T-helper 2 cell treated with Interferon-gamma antibody and Interleukin-4, amounts not matched to agents 5 μg/mL and 100 μg/mL, for 36 hours (primary cell): ENCODE measurements around the gene QKI.
"Not testable (repeated sequence)": the region's sequence is repeated elsewhere in the genome, so short reads cannot be mapped to it uniquely, and the experiment has no call there.

ENCODE experiments used
- DNase-seq: peaks from one replicate; pipeline ENCODE4 v3.0.0; 2021; ENCODE audit warnings: low spot score
- H3K27ac Mint-ChIP-seq: one replicate; pipeline ENCODE4 v1.8.0; 2021; ENCODE audit warnings: mild to moderate bottlenecking, mixed read lengths
- H3K27me3 Mint-ChIP-seq: one replicate; pipeline ENCODE4 v1.8.0; 2021; ENCODE audit warnings: low read depth, mixed read lengths
- H3K36me3 Mint-ChIP-seq: one replicate; pipeline ENCODE4 v1.8.0; 2021; ENCODE audit warnings: low read depth, mixed read lengths
- H3K4me1 Mint-ChIP-seq: one replicate; pipeline ENCODE4 v1.8.0; 2021; ENCODE audit warnings: low read depth, mixed read lengths
- H3K4me3 Mint-ChIP-seq: one replicate; pipeline ENCODE4 v1.8.0; 2022; ENCODE audit warnings: mild to moderate bottlenecking, moderate library complexity, mixed read lengths
- H3K9me3 Mint-ChIP-seq: one replicate; pipeline ENCODE4 v1.8.0; 2021; ENCODE audit warnings: mixed read lengths

The QKI gene

DNA sequence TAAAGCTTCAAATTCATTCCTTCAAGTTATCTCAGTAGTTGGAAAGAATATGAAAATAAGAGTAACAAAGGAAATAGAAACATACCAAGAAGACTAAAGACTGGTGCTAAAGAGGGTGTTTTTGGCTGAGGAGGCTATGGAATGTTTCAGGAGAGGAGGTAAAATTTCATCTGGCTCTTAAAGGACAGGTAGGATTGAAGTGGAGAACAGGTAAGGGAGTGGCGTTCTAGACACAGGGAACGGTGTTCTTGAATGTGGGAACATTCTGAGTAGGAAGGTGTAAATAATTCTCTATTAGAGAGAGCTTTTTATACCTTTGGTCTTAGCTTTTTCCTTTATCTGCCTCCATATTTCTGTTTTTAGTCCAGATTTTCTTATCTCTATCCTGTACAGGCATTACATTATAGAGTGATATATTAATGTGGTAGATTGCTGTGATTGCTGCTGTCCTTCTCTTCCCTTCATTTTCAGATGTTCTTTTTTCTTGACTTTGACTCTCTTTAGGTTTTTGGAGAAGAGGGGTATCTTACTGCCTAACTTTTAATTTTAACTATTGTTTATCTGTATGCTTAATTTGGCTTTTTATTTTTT, 15.4 kb downstream of the QKI start:
- H3K4me1 Mint-ChIP-seq: peaks cover 12% of the 10 kb centered on the region
- H3K27me3 Mint-ChIP-seq: no peaks in the 10 kb centered on the region
- H3K27ac Mint-ChIP-seq: no peak overlapping the region
- H3K9me3 Mint-ChIP-seq: no peaks in the 10 kb centered on the region
- H3K4me3 Mint-ChIP-seq: no peak overlapping the region
- DNase-seq: no peak
- H3K36me3 Mint-ChIP-seq: no peaks in the 10 kb centered on the region

DNA sequence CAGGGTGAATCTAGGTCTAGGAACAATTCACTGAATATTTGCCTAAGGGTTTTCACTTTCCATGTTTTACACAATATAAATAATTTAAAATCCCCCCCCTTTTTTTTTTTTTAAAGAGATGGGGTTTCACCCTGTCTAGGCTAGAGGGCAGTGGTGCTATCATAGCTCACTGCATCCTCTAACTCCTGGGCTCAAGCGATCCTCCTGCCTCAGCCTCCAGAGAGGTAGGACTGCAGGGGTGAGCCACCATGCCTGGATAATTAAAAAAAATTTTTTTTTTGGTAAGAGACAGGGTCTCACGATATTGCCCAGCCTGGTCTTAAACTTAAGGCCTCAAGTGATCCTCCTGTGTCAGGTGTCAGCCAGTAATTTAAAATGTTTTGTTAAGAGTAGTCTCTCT, 17.8 kb downstream of the QKI start:
- Mint-ChIP-seq H3K27ac (no peak overlapping the region), H3K36me3 (no peaks in the 10 kb centered on the region), H3K4me1 (peaks cover 9% of the 10 kb centered on the region), H3K9me3 (no peaks in the 10 kb centered on the region), H3K27me3 (no peaks in the 10 kb centered on the region), H3K4me3 (no peak overlapping the region)
- no peak for DNase-seq

DNA sequence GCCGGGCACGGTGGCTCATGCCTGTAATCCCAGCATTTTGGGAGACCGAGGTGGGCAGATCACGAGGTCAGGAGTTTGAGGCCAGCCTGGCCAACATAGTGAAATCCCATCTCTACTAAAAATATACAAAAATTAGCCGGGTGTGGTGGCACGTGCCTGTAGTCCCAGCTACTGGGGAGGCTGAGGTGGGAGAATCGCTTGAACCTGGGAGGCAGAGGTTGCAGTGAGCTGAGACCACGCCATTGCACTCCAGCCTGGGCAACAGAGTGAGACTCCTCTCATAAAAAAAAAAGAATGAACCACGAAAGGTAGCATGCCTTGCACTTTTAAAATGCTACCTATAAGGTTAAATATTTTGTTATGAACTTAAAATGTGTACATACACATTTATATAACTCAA, 19.0 kb downstream of the QKI start:
- DNase-seq, H3K27ac Mint-ChIP-seq, H3K27me3 Mint-ChIP-seq, H3K9me3 Mint-ChIP-seq, H3K4me3 Mint-ChIP-seq, H3K4me1 Mint-ChIP-seq, H3K36me3 Mint-ChIP-seq: not testable (repeated sequence)

DNA sequence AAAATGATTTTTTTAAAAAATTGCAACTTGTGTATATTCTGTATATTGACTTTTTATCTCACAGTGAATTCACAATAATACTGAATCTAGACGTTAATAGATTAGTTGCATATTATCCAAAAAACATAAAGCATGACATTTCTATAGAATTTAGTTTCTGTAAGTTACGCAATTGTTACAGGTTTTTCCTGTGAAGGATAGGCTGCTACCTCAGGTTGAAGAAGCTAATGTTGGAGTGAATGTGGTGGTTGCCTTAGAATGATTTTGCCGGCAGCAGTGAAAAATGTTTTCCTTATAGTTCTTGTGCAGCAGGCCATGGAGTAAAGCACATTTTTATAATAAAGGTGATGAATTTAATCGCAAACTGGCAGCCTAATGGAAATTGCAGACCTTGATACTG, 20.5 kb downstream of the QKI start:
- Mint-ChIP-seq H3K36me3 (peaks cover 3% of the 10 kb centered on the region), H3K9me3 (no peaks in the 10 kb centered on the region), H3K4me1 (peaks cover 11% of the 10 kb centered on the region)

DNA sequence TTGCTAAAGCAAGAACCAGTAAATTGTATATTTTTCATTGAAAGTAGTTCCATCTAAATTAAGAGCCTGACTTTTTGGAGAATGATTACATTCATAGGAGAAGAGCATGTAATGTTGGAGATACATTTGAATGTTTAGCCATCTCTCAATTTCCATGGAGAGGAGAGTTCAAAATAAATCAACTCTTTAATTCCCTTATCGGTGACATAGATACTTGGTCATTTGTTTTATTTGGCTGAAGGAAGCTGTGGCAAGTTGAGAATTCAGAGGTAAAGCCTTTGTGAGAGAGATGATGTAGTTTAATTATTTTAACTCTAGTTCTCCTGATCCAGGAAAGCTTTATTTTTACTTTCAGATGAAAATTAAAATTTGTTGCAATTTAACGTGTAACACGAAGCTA, 22.3 kb downstream of the QKI start:
- Mint-ChIP-seq H3K9me3 (no peaks in the 10 kb centered on the region), H3K27me3 (no peaks in the 10 kb centered on the region), H3K27ac (no peak overlapping the region)

More for the DNA sequence above, 20.5 kb downstream of the QKI start:
- Mint-ChIP-seq H3K4me3 (no peak overlapping the region), H3K27me3 (no peaks in the 10 kb centered on the region), H3K27ac (no peak overlapping the region)
- DNase-seq: no peak

DNA sequence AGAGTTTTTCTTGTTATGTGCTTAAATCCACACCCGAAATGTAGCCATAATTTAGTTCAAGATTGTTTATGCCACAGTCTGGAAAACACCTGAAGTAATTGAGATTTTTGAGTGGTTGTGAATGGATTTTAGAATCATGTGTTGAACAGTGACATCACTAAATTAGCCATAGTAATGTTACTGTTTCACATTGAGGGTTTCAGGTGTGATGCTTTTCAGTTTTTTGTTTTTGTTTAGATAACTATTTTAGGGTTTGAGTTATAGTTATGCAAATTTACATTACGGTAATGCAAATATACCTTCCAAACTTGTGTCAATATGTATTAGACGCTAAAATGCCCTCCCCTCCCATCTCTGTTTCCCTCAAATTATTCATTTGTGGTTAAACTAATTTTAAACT, 22.9 kb downstream of the QKI start:
- Mint-ChIP-seq H3K27me3 (no peaks in the 10 kb centered on the region), H3K27ac (no peak overlapping the region), H3K4me3 (no peak overlapping the region), H3K36me3 (peaks cover 4% of the 10 kb centered on the region), H3K9me3 (no peaks in the 10 kb centered on the region), H3K4me1 (peaks cover 16% of the 10 kb centered on the region)
- no peak for DNase-seq

More for the DNA sequence above, 22.3 kb downstream of the QKI start:
- Mint-ChIP-seq H3K4me1 (peaks cover 13% of the 10 kb centered on the region), H3K36me3 (peaks cover 4% of the 10 kb centered on the region), H3K4me3 (no peak overlapping the region)
- no peak for DNase-seq

DNA sequence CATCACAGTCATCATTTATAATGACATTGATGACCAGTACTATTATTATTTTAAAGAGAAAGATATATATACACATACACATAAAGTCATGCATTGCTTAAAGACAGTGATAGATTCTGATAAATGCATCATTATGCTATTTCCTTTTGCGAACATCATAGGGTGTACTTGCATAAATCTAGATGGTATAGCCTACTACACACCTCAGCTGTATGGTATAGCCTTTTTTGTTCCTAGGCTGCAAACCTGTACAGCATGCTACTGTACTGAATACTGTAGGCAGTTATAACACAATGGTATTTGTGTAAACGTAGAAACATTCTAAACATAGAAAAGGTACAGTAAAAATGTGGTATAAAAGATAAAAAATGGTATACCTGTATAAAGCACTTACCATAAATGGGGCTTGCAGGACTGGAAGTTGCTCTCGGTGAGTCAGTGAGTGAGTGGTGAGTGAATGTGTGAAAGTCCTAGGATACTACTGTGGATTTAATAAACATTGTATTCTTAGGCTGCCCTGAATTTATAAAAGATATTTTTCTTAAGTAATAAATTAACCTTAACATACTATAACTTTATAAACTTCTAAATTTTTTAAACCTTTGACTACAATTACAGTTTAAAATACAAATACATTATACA, 23.9 kb downstream of the QKI start:
- Mint-ChIP-seq H3K4me1 (peaks cover 14% of the 10 kb centered on the region), H3K27me3 (no peaks in the 10 kb centered on the region), H3K9me3 (no peaks in the 10 kb centered on the region), H3K36me3 (peaks cover 4% of the 10 kb centered on the region), H3K4me3 (no peak overlapping the region), H3K27ac (no peak overlapping the region)
- no peak for DNase-seq

DNA sequence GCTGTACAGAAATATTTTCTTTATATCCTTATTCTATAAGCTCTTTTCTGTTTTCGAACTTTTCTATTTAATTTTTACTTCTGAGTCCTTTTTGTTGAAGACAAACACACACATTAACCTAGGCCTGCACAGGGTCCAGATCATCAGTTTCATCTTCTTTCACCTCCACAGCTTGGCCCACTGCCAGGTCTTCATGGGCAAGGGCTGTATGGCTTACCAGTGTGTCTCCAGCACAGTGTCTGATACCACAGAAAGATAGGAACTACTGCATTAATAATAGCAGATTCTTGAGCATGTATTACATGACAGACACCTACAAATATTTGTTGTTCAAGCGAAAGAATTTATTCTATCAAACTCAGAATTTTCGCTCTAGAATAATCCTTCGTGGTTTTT, 24.4 kb downstream of the QKI start:
- no peaks in the 10 kb centered on the region for H3K27me3 Mint-ChIP-seq
- peaks cover 4% of the 10 kb centered on the region for H3K36me3 Mint-ChIP-seq
- DNase-seq: no peak
- no peaks in the 10 kb centered on the region for H3K9me3 Mint-ChIP-seq
- no peak overlapping the region for H3K27ac Mint-ChIP-seq
- peaks cover 12% of the 10 kb centered on the region for H3K4me1 Mint-ChIP-seq
- H3K4me3 Mint-ChIP-seq: no peak overlapping the region

DNA sequence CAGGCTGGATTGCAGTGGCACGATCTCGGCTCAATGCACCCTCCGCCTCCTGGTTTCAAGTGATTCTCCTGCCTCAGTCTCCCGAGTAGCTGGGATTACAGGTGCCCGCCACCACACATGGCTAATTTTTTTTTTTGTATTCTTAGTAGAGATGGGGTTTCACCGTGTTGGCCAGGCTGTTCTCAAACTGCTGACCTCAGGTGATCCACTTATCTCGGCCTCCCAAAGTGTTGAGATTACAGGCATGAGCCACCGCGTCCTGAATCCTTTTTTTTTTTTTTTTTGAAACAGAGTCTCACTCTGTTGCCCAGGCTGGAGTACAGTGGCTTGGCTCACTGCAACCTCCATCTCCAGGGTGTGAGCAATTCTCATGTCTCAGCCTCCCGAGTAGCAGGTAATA, 24.9 kb downstream of the QKI start:
- not testable (repeated sequence) for H3K36me3 Mint-ChIP-seq, DNase-seq, H3K9me3 Mint-ChIP-seq, H3K4me3 Mint-ChIP-seq, H3K27me3 Mint-ChIP-seq, H3K27ac Mint-ChIP-seq
- peaks cover 11% of the 10 kb centered on the region for H3K4me1 Mint-ChIP-seq

DNA sequence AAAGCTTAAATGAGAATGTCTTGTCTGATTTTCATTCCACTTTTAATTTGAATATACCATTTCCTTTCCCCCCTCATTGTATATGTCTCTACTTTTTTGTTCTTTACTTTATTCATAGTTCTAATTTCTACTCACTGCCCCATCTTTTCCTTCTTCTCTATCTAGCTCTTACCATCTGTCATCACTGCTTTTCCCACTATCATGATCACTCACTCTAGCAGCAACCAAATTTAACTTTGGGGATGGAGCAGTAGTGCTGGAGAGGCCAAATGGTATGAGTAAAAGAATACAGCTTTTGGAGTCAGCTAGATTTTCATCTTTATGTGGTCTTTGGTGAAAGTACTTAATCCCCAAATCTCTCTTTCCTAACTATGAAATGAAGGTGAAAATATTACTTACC, 25.5 kb downstream of the QKI start:
- peaks cover 11% of the 10 kb centered on the region for H3K4me1 Mint-ChIP-seq
- no peak overlapping the region for H3K4me3 Mint-ChIP-seq
- no peak overlapping the region for H3K27ac Mint-ChIP-seq

DNA sequence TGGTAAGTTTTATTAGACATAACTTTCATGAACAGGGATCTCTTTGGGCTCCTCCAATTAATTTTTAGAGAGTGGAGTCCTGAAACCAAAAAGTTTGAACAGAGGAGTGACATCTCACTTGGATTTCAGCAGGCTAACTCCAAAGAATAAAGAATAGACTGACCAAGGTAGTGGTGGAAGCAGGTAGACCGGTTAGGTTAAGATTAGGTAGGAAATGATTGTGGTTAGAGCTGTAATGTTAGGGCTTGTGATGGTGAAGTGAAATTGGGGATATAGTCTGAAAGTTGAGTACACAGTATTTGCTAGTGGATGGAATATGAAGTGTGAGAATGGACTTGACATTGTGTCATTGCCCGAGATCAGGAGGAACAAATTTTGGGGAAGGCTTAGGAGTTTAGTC, 27.8 kb downstream of the QKI start:
- Mint-ChIP-seq H3K9me3 (no peaks in the 10 kb centered on the region), H3K27me3 (no peaks in the 10 kb centered on the region), H3K4me3 (no peak overlapping the region), H3K27ac (no peak overlapping the region), H3K4me1 (peaks cover 15% of the 10 kb centered on the region), H3K36me3 (peaks cover 4% of the 10 kb centered on the region)
- no peak for DNase-seq

More for the DNA sequence above, 25.5 kb downstream of the QKI start:
- Mint-ChIP-seq H3K36me3 (peaks cover 4% of the 10 kb centered on the region), H3K27me3 (no peaks in the 10 kb centered on the region), H3K9me3 (no peaks in the 10 kb centered on the region)
- no peak for DNase-seq

DNA sequence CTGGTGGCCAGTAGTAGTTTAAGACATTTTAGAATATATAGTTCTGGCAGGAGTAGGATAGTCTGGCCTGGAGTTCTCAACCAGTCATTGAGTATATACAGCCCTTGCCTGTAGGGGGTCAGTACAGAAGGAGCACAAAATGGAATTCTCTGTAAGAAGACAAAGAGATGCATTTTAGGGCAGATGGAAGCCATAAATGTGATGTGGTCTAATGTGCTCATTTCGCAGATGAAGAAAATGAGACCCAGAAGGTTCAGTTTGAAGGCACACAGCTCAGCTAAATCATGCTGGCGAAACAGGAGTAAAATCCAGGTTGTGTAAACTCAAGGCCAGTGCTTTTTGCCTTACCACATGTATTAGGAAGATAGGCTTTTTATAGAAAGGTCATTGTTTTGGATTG, 29.6 kb downstream of the QKI start:
- no peak overlapping the region for H3K27ac Mint-ChIP-seq
- no peaks in the 10 kb centered on the region for H3K27me3 Mint-ChIP-seq
- peaks cover 4% of the 10 kb centered on the region for H3K36me3 Mint-ChIP-seq
- DNase-seq: no peak
- no peak overlapping the region for H3K4me3 Mint-ChIP-seq
- H3K4me1 Mint-ChIP-seq: peaks cover 13% of the 10 kb centered on the region
- no peaks in the 10 kb centered on the region for H3K9me3 Mint-ChIP-seq

DNA sequence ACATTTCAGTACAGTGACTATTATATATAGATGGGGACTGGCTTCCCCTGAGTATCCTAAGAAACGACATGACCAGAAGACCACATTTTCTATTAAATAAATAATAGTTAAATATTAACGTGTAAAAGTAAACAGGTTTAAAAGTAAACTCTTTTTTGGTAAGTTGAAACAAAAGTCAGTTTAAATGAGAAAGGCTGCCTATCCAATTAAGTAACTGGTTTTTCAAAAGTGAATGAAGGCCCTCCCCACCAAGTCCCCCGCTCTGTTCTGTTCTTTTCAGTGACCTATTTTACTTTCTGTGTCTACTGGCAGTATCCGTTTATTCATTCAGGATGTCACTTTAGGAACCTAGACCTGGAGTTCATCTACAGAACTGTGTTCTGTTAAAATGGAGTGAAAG, 32.0 kb downstream of the QKI start:
- DNase-seq: no peak
- Mint-ChIP-seq H3K4me3 (no peak overlapping the region), H3K36me3 (no peaks in the 10 kb centered on the region), H3K27ac (no peak overlapping the region), H3K27me3 (no peaks in the 10 kb centered on the region), H3K4me1 (peaks cover 12% of the 10 kb centered on the region), H3K9me3 (no peaks in the 10 kb centered on the region)

DNA sequence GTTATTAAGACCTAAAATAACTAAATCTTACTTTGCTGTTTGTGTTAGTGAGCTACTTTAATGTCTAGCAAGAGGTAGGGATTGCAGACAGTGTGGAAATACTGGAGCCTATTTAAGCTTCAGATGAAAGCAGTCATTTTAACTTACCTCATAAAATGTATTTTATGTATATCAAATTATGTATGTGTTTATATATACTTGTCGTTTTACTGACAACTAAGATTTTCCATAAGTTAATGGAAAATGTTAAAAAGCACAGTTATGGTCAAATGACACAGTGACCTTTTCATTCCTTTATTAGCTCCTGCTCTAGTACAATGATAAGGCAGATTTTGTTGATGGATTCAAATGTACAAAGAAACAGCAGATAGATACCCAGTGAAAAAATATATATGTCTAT, 34.6 kb downstream of the QKI start:
- Mint-ChIP-seq H3K9me3 (no peaks in the 10 kb centered on the region), H3K27me3 (no peaks in the 10 kb centered on the region), H3K36me3 (no peaks in the 10 kb centered on the region), H3K4me1 (peaks cover 7% of the 10 kb centered on the region), H3K4me3 (no peak overlapping the region), H3K27ac (no peak overlapping the region)
- no peak for DNase-seq

DNA sequence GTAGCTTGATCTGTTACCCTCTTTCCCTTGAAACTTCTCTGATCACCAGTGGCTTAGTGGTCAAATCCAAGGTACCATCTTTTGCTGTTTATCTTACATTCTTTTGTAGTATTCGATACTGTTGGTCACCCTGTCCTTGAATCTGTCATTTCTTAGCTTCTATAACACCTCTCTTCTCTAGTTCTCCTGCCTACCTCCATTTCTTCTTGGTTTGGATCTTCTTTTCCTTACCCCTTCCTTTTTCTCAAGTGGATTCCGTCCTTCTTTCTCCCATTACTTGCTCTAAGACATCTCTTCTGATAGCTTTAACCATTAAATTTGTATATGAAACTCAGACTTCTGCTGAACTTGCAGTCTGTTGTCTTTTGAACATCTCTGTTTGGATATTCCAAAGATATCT, 39.9 kb downstream of the QKI start:
- no peak overlapping the region for H3K27ac Mint-ChIP-seq
- H3K36me3 Mint-ChIP-seq: peaks cover 18% of the 10 kb centered on the region
- H3K9me3 Mint-ChIP-seq: no peaks in the 10 kb centered on the region
- DNase-seq: no peak
- peaks cover 31% of the 10 kb centered on the region for H3K4me1 Mint-ChIP-seq
- no peaks in the 10 kb centered on the region for H3K27me3 Mint-ChIP-seq
- H3K4me3 Mint-ChIP-seq: no peak overlapping the region
